ENCODE results near the gene LDLRAD3.

Gene LDLRAD3

DNA sequence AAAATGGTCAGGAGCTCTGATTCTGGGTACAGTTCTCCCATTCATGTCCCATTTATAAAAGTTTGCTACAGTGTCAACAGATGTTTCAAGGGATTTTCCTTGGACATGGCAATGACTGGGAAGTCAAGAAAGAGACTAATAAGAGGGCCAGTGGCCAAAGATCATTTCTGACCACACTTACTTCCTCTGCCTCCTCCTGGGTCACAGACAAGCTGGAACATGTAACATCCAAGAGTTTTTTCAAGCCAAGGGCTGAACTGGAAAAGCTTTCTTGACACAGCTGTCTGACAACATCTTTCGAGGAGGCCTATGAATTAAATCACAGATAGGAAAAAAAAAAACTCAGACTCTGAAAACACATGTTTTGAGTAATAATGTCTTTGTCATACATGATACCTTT, 336.7 kb downstream of the LDLRAD3 start:
- in situ Hi-C loops (cut with MboI; ENCODE audit: low sequenced_read_pairs): no loop called here
- H3K9me3 ChIP-seq: no peaks in the 10 kb centered on the region
- H3K27me3 ChIP-seq (ENCODE audit: low read depth): no peaks in the 10 kb centered on the region
- DNase-seq (ENCODE audit: low spot score in 2 of 2): no peak
- H3K4me3 ChIP-seq: no peak overlapping the region
- no peaks in the 10 kb centered on the region for H3K4me1 ChIP-seq
- H3K36me3 ChIP-seq (replicated peaks): no peaks in the 10 kb centered on the region
